ENCODE data around the gene TDRD1.

Gene TDRD1

GRCh38 chr10:114176511-114176910, 2.6 kb upstream of the TDRD1 start:
- no peak for DNase-seq

GRCh38 chr10:114179747-114180146, 594 bp downstream of the TDRD1 start:
- DNase-seq: no peak

DNA sequence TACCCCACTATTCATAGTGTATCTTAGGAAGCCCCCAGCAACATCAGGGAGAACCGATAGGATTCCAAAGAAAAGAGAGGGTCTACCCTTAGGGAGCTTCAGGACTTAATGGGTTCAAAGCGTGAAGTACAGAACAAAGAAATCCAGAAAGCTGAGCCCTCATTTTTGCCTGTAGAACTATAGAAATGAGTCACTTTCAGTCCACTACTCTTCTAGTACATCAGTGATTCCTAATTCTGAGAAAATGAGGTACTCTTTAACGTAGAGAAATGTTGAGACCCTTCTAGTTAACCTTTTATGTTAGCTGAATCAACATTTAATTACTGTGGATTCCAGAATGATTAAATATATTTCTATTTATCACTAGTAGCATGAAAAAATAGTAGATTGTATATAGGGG, 1.8 kb downstream of the TDRD1 start:
- DNase-seq: no peak

DNA sequence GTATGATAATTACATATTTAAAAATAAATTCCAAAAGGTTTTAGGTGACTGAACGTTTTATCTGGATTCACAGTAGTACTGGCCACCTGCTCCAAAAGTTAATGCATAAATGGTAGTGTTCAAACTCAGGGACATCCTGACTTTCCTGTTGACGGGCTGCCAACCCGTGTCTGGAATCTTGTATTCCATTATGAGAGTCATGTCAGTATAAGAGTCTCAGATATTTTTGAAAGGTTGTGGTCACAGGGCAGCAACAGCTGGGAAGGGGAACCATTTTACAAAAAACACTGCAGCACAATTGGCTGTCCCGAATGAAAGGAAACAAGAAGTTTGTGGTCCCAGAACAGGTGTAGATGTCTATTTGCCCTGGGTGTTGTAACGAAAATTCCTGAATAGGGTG, 2.8 kb downstream of the TDRD1 start:
- no peak for DNase-seq

GRCh38 chr10:114183563-114183962, 4.4 kb downstream of the TDRD1 start:
- no peak for DNase-seq

DNA sequence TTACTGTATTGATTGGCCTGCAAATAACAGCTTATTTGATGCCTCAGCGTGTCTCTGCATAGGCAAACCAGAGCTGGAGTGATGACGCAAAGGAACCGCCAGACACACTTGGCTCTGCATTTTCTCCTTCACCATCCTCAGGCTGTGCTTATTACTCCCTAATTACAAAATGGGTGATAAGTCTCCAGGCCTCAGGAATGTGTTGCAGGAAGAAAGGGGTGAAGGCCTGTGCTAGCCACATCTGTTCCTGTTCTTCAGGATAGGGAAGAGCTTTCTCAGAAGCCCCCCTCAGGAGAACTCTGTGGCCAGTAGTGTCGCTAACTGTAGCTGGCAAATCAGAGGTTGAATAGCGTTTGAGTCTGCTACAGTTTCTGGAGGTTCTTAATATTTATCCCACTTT, 5.1 kb downstream of the TDRD1 start:
- no peak for DNase-seq

DNA sequence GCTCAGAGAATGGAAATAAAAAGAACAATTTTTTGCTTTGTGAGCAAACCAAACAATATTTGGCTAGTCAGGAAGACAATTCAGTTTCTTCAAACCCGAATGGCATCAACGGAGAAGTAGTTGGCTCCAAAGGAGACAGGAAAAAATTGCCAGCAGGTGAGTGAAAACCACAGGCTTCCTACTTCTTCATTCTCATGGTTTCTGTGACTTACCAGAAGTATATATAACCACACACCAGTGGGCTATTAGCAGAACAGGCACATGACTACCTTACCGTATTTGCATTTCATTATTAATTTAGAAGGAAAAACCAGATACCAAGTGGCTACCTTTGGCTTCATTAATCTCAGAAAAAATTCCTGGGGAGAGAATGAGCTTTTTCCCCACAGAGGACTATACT, 8.8 kb downstream of the TDRD1 start:
- DNase-seq: no peak

- no peak for DNase-seq
Observed at GRCh38 chr10:114188900-114189299, 9.7 kb downstream of the TDRD1 start.

DNA sequence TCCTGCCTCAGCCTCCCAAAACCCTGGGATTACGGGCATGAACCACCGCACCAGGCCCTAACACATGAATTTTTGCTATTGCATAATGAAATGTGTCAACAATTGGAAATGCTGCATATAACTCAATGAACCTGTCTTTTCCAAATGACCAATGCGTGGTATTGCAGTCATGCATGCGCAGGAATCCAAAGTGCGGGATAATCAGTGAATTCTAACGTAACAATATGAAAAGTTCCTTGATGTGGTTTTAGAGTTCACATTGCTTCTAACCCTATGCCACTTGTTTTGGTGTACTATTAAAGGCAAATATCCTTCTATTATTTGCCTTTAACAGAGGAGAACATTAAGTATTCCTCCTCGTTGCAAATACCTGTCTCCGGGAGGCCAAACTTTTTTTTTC, 10.5 kb downstream of the TDRD1 start:
- DNase-seq: no peak

DNA sequence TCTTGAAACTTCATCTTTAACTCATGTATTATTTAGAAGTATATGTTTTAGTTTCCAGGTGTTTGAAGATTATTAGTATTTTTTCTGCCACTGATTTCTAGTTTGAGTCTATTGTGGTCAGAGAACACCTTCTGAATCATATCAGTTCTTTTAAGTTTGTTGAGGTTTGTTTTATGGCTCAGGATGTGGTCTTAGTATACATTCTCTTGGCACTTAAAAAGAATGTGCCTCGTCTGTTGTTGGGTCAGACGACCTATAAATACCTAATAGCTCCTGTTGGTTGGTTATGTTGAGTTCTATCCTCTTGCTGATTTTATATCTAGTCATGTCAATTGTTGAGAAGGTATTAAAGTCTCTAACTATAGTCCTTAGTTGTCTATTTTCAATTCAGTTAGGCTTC, 15.9 kb downstream of the TDRD1 start:
- DNase-seq: no peak

- DNase-seq: no peak
Observed at GRCh38 chr10:114199239-114199638, 20.1 kb downstream of the TDRD1 start.

DNA sequence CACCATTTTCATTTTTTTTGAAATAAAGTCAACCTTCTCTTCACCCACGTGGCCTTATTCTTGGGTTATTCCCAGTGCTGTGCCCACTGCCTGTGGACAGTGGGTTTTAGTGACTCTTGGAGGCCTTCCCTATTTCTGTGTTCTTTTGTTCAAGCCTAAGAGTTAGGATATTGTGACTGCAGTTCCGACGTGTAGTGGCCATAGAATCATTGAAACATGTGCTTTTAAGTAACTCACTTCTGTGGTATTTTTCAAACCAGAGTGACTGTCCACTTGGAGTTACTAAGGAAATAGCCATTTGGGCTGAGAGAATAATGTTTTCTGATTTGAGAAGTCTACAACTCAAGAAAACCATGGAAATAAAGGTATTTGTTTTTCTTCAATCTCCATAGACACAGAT, 23.7 kb downstream of the TDRD1 start:
- DNase-seq: no peak

DNA sequence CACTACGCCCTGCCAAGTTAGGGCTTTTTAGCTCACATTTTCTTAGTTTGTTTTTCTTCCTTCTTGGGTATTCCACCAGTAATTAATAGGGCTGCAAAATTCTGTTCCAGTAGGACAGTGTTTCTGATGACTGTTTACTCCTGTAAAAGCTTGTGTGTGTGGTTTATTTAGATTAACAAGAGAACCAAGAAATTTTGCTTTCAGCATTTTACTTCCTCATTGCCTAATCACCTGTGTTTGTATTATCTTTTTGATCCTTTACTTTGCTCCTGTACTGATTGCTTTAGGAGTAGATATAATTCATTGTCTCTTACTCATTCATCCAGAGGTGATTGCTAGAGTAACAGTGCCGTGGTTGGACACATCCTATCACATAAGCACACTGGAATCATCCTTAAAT, 27.7 kb downstream of the TDRD1 start:
- DNase-seq: no peak

- DNase-seq: no peak
Observed at GRCh38 chr10:114207349-114207748, 28.2 kb downstream of the TDRD1 start.

GRCh38 chr10:114208351-114208750, 29.2 kb downstream of the TDRD1 start:
- DNase-seq: no peak

GRCh38 chr10:114212153-114212552, 33.0 kb downstream of the TDRD1 start:
- no peak for DNase-seq

GRCh38 chr10:114215033-114215432, 35.9 kb downstream of the TDRD1 start:
- no peak for DNase-seq

GRCh38 chr10:114220281-114220680, 41.1 kb downstream of the TDRD1 start:
- no peak for DNase-seq

DNA sequence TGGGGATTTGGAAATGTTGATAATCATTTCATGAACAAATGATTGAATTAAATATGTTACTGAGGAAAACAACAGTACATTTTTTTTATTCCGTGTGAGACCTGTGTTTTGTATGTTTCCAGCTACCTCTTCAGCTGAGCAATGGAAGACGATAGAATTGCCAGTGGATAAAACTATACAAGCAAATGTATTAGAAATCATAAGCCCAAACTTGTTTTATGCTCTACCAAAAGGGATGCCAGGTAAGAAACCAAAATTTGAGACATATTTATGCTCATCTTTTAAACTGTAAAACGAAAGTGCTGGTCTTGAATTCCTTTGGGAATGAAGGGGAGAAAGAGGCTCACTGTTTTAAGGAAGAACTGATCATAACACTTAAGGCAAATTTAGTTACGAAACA, 42.1 kb downstream of the TDRD1 start:
- DNase-seq: no peak

- no peak for DNase-seq
Observed at GRCh38 chr10:114223066-114223465, 43.9 kb downstream of the TDRD1 start.

GRCh38 chr10:114228156-114228555, 49.0 kb downstream of the TDRD1 start:
- DNase-seq: no peak

DNA sequence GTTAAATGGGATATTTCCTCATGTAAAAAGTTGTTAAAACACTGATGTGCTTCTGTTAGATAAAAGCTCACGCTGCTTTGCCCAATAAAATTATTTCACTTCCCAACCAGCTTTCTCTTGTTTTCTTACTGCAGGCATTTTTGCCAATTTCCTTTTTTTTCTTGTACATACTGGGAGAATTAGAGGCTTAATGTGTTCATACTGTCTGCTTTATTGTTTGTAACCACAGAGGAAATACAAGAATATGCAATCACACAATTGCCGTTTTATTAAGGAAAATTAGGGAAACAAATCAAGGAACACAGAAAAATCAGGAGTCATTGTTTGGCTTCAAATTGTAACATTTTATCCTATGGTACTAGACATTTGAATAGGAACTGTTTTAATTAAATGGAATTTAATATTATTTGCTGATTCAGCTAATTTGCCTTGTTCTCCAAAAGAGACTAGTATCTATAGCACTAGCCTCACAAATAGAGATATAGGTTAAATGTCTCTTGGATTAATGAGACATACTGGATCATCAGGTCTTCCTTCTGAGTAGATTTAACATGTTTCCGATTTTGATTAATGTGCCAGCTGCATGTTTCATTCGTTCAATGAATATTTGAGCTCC, 53.5 kb downstream of the TDRD1 start:
- DNase-seq: no peak

DNA sequence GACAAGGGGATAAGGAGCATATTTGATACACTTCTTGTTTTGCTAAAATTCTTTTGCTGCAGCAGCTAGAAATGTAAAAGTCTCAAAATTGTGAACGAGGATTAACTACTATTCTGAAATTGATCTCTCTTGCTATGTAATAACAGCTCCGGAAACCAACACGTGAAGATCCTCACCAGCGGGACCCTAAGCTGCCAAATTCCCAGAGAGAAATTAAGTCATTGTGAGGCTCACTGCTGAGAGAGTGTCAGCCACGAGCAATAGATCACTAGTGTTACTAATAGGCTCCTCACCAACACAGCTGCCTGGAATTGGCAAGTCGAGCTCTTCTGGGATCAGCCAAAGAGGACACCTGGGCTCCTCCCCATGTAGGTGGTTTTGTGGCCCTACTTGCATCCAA, 54.3 kb downstream of the TDRD1 start:
- DNase-seq: no peak

DNA sequence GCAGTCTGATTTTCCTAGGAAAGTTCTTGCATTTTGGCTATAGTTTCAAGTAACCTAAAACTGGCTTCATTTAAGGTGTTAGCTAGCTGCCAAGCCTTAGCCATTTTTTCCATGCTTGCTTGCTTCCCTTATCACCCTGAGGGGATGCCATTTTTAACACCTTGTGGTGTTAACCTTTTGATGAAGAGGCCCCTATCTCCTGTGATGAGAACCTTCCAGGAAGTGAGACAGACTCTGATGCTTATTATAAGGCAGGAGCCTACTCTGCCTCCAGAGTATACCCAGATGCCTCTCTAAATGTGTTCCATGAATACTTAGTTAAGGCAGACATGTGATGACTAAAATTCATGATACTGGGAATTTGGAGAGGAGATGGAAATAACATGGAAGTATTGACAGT, 55.0 kb downstream of the TDRD1 start:
- DNase-seq: no peak

All from C1 segment of cervical spinal cord (tissue), 14 donors.